Measurements from ENCODE around the gene RASA4B.
"Not testable (repeated sequence)": the region's sequence is repeated elsewhere in the genome, so short reads cannot be mapped to it uniquely, and the experiment has no call there.

- not testable (repeated sequence) for TF ChIP-seq CTCF (conservative IDR thresholded peaks at IDR 0.05); EZH2 (IDR thresholded peaks at IDR 0.05; ENCODE audit: low read depth)
Measured at GRCh38 chr7:102546353-102546752, 28.8 kb upstream of the RASA4B start.
